ENCODE results near the gene PLPP4. TPM values are rescaled to one million over a fixed set of nuclear protein-coding genes. Genes with fewer than 3 reads are reported as not detected.

PLPP4 gene
- polyA plus RNA-seq (ENCODE audit: insufficient read length in 12 of 12) = 1 to 10 TPM in 3 of 12 donors, under 1 TPM in 2, not detected in 7; 0.38 to 5.7 (median 1.5) TPM
- long read RNA-seq, donor 1, partial matches to known transcripts = 0 of 2 reads
- long read RNA-seq, donor 1, other reads (novel, unspliced or antisense) = 0 of 2 reads
- long read RNA-seq, donor 2 = 0 reads
- long read RNA-seq, donor 3 = 0 reads
- long read RNA-seq, donor 4 = 0 reads
- long read RNA-seq, donor 5 = 0 reads
- long read RNA-seq, donor 6 = 0 reads
- long read RNA-seq, donor 7 = 0 reads
- long read RNA-seq, donor 8 = 0 reads
- long read RNA-seq, donor 9, partial matches to known transcripts = 0 of 1 reads
- long read RNA-seq, donor 9, other reads (novel, unspliced or antisense) = 0 of 1 reads
- long read RNA-seq, donor 10 = 0 reads
- long read RNA-seq, donor 11 = 0 reads

DNA sequence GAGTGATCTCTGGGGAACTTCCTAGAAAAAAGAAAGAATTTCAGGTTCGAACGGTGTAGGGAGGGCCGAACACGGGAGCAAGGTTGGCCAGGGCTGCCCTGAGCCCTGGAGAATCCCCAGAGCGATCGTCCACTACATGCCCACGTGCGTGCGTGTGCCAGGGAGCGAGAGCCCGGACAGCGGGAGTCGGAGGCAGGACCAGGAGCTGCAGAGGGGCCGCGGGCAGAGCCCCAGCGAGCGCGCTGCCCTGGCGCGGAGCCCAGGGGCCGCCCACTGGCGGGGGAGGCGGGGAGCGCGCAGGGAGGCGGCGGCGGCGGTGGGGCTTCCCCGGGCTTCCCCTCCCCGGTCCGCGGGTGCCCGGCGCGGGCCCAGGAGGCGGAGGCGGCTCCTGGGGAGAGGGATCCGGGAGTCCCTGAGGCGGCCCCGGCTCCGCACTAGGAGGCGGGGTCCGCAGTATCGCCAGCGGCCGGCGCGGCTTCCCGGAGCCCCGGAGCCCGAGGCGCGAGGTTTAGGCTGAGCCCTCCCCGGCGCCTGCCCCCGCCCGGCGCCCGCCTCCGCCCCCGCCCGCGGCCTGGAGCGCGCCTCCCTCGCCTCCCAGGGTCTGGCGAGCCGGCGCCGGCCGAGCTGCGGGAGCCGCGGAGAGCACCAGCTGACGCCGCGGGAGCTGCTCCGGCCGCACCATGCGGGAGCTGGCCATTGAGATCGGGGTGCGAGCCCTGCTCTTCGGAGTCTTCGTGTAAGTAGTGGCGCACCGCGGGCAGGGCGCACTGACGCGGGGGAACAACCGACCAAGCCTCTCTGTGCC, at the start of gene PLPP4:
Gene PLPP4, plus strand, starts transcription at position 602 of the 805 bp plus-strand sequence. Its CDS starts 79 bp downstream, at position 681.
- DNase-seq = no peak

DNA sequence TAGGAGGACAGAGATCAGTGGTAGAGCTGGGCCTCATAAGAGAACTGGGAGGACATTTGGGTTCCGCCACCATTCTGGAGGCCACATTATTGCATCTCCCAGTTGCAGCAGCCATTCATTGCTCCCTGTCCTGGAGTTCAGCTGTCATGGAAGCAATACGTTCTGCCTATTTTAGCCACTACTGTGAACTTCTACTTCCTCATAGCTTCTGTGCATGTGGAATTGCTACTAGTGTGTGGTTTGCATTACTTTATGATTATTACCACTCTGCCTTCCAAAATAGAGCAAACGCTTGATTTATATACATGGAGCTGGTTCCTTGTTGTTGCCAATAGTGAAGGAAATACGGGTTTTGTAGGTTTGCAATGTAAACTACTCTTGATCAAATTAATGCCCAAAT, 47.2 kb upstream of the PLPP4 start:
- DNase-seq = no peak

DNA sequence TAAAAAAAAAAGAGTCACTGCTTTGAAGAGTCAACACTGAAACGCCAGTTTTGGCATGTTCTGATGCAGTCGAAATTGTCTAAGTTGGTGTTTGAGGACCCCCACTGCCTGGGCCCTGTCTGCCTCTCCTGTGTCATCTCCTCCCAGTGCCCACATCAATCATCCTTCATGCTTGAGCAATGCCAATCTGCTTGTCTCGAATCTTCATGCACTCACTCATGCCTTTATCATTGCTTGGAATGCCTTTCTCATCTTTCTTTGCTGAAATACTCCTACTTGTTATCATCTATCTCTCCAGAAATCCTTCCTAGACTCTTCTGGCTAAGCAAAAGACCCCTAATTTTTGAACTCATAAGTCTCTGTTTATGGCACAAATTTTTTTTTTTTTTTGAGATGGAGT, 42.1 kb upstream of the PLPP4 start:
- DNase-seq = no peak

DNA sequence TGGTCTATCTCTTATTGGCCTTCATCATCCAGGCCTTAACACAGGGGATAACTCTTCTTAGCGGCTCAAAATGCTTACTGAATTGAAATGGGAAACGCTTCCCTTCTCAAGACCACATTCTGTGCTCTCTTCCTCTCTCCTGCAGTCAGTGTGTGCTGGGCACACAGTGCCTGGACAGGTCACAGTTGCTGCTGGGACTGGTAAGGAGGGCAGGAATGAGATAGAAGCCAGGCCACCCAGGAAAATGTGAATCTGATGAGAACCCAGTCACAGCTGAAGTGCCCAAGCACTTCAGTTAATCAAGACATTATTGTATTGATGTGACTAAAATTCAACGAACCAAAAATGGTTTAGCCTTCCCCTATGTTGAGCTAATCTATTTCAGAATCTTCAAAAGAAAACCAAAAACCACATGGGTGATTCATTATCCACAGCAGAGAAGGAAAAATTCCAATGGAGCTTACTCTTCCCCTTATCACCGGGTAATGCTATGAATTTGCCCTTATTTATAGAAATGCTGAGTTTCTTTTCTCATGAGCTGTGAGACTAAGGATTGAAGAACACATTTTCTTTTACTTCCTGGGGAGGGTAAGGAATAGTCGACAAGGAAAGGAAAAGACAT, 41.2 kb upstream of the PLPP4 start:
- no peak for DNase-seq

- no peak for DNase-seq
Measured at GRCh38 chr10:120420421-120420820, 36.6 kb upstream of the PLPP4 start.

DNA sequence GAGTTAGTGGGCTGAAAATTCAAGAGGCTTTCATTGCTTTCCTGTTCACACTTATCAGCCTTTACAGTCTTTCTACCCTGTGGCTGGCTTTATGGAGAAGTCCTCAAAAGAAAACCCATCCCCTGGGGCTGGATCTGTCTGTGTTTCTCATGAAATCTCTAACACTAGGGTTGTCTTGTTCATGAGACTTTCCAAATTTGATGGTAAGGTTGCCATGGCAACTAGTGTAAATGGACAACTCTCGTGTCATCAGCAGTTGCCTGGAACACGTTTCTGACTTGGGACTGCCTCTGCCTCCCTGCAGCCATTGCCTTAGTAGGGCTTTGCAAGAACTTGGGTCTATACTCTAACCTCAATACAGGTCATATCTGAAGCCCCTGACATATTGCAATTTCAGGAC, 35.8 kb upstream of the PLPP4 start:
- no peak for DNase-seq

DNA sequence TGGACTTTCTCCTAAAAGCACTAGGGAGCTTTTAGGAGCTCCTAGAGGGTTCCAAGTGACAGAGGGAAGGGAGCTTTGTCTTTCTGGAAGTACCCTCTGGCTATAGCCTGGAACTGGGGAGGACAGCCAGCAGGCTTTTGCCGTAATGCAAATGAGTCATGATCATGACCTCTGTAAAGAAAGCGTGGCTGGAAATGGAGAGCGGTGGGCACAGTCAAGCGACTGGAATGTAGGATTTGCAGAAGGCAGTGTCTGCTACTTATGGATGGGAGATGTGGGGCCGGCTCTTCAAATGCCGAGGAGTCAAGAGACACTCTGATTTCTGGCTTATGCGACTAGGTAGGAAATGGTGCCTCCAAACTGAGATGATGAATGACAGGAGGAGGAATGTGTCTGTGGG, 34.6 kb upstream of the PLPP4 start:
- DNase-seq = no peak

- peak; percentile 15 for DNase-seq
Measured at GRCh38 chr10:120423431-120424197, 33.4 kb upstream of the PLPP4 start.

- no peak for DNase-seq
Measured at GRCh38 chr10:120424198-120424464, 32.9 kb upstream of the PLPP4 start.

- no peak for DNase-seq
Measured at GRCh38 chr10:120426306-120426705, 30.7 kb upstream of the PLPP4 start.

- peak; percentile 7 for DNase-seq
Measured at GRCh38 chr10:120428754-120429153, 28.3 kb upstream of the PLPP4 start.

DNA sequence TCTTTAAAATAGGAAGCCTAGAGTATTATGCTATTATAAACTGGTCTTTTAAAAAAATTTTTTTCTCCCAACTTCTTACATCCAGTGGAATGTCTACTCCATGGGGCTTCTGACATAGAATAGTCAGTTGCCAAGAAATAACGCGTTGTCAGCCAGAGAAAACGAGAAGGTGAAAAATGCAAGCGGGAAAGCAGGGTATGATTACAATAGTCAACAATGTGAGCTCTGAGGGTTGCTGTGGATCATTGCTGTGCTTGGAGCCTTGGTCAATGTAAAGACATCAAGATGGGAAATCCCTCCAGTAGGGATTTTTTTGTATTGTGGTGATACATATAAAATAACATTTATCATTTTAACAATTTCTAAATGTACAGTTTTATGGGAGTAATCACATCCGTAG, 27.6 kb upstream of the PLPP4 start:
- DNase-seq = no peak

- no peak for DNase-seq
Measured at GRCh38 chr10:120431251-120431651, 25.8 kb upstream of the PLPP4 start.

DNA sequence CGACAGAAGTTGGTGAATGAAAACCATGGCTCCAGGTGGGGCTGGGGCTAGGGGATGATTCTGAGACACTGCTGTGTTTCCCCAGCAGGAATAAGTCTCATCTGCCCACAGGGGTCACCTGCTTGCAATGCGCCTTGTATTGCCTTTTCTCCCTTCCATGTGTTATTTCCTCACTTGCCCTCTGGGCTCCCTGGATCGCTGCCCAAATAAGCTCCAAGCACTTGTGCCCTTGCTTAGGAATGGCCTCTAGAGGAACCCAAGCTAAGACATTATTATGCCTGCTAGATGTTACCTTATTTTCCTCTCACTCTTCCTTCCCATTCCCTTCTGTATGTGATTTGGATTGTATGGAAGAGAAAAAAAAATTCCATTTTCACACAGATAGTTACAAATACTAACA, 24.8 kb upstream of the PLPP4 start:
- no peak for DNase-seq

DNA sequence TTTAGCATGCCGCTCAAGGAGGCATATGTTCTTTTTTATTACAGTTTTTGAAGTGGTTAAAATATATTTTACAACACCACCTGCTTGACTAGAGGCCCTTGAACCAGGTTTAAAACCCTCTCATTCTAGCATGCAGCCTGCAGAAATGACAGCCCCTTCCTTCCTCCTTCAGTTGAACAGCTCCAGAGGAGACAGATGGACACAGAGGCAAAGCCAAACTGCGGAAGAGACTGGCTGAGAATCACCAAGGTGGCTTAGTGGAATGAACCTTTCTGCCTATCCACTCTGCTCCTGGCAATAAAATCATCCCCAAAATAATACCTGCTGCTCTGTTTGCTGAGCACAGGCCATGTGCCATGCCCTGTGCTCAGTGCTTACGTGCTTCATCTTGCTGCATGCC, 23.9 kb upstream of the PLPP4 start:
- DNase-seq = no peak

DNA sequence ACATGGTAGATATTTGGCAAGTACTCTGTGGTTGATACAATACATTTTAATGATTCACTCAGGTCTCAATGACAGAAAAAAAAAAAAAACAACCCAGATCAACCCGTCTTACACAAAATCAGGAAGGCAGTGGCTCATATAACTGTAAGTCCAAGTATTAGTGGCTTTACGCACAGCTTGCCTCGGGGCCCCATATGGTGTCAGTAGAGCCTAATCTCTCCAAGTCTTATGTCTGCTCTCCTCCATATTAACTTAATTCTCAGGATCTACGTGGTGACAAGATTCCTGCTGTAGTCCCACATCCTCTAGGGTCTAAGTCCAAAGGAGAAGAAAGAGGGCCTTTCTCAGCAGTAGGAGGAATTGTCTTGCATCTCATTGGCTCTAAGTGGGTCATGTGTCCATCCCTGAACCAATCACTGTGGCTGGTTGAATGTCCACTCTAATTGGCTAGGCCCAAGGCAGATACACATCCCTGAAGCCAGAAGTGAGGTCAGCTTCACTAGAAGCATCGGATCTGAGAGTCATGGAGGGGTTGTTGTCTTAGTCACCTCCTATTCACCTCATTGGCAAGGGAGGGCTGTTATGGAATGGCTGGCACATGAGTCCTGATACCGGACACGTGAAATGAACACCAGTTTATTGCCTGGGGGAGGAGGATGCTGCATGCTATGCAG, 20.5 kb upstream of the PLPP4 start:
- no peak for DNase-seq

GRCh38 chr10:120437541-120437940, 19.5 kb upstream of the PLPP4 start:
- DNase-seq = no peak

DNA sequence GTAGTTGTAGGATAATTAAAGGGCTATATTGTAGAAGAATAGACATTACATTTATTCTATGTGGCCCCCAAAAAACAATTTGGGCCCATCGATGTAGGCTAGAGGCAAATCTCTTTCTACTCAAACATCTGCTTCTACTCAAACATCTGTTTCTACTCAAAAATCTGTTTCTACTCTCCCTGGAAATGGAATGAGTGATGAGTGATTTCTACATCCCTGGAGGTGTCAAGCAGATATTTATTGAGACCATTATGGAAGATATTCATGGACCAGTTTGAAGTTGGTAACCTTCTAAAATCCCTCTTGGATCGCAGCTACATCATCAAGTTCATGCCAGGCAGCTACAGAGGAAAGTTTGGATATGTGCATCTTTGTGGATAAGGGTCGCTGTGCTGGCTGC, 5.1 kb upstream of the PLPP4 start:
- DNase-seq = no peak

DNA sequence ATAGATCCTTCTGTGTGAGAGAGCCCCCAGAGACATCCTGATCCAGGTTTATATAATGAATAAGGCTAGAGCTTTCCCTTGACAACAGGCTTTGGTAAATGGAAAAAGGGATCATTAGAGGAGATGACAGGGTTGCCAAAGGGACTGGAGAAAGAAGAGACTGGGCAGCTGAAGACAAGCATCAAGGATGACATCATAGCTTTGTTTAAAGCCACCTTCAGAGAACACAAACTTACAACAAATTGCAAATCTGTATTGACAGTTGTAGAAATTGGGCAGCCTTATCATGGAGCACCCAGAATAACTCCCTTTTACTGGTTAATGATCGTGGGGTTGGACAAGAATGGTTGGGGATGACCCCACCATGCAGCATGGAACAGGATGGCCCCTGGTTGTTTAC, 3.7 kb upstream of the PLPP4 start:
- no peak for DNase-seq

GRCh38 chr10:120453886-120454285, 3.1 kb upstream of the PLPP4 start:
- DNase-seq = no peak

- DNase-seq = no peak
Measured at GRCh38 chr10:120455004-120455403, 2.0 kb upstream of the PLPP4 start.

DNA sequence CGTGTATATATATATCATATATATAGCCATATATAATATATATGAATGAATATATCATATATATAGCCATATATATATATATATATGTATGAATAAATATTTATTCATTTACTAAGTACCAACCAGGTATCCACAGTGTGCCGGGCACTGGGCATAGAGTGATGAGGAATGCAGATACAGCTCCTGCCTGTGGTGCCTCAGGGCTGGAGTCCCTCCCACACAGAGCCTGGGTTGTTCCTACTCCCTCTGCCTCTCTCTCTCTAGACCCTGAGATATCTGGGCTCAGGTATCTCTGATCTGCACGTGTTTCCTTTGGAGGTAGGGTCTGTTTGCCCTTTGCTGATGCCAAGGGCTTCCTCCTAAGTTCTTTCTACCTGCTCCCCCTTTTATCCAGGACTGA, 1.4 kb upstream of the PLPP4 start:
- DNase-seq = no peak
